HepG2 (cell line): ENCODE results near the gene UTP11. TPM values are rescaled to one million over a fixed set of nuclear protein-coding genes. Genes with fewer than 3 reads are reported as not detected.

Experiments used
- FOXP4 ChIP-seq: sonication (generic); formaldehyde crosslinking; IDR thresholded peaks from 2 replicates; pipeline ENCODE4 v1.4.0; 2020; ENCODE audit warnings: missing genetic modification reagents
- HCFC1 ChIP-seq: fragments of 150-350 bp; IDR thresholded peaks from 2 replicates; pipeline ENCODE4 v1.6.1; 2014; ENCODE audit warnings: low read depth, low read length
- HMGA1 ChIP-seq: sonication (generic); formaldehyde crosslinking; conservative IDR thresholded peaks from 2 replicates; pipeline ENCODE4 v1.4.0; 2020; ENCODE audit warnings: missing genetic modification reagents
- KLF13 ChIP-seq: sonication (generic); formaldehyde crosslinking; IDR thresholded peaks from 2 replicates; pipeline ENCODE4 v1.4.0; 2020; ENCODE audit warnings: mild to moderate bottlenecking, missing genetic modification reagents
- MEIS1 ChIP-seq: sonication (generic); formaldehyde crosslinking; IDR thresholded peaks from 2 replicates; pipeline ENCODE4 v1.9.0; 2021; ENCODE audit warnings: mild to moderate bottlenecking, missing genetic modification reagents, moderate library complexity, borderline replicate concordance
- NR3C1 ChIP-seq: sonication (generic); formaldehyde crosslinking; IDR thresholded peaks from 2 replicates; pipeline ENCODE4 v1.4.0; 2020; ENCODE audit warnings: missing genetic modification reagents
- PAF1 ChIP-seq: IDR thresholded peaks from 2 replicates; pipeline ENCODE4 v1.6.1; 2016; ENCODE audit warnings: missing genetic modification reagents, missing compliant biosample characterization
- PHF20 ChIP-seq: sonication (generic); formaldehyde crosslinking; IDR thresholded peaks from 2 replicates; pipeline ENCODE4 v1.5.0; 2020; ENCODE audit warnings: mild to moderate bottlenecking, missing genetic modification reagents
- RFX5 ChIP-seq: IDR thresholded peaks from 2 replicates; pipeline ENCODE4 v1.6.1; 2011; ENCODE audit warnings: low read depth, low read length, improper control_type of control experiment
- SRF ChIP-seq: IDR thresholded peaks from 2 replicates; pipeline ENCODE4 v1.6.1; 2011; ENCODE audit warnings: mild to moderate bottlenecking, low read depth, low read length, moderate library complexity
- XRCC5 ChIP-seq: fragments of 200-400 bp; formaldehyde crosslinking; optimal IDR thresholded peaks from 2 replicates; pipeline ENCODE3; 2017; ENCODE audit warnings: mild to moderate bottlenecking, low read length
- ZBTB40 ChIP-seq, 2 experiments: fragments of 450-650 bp in 1 of 2; sonication (generic) in 1 of 2; formaldehyde crosslinking in 1 of 2; IDR thresholded peaks; 2 replicates each; pipeline versions ENCODE4 v1.6.1 to v1.8.0; 2016 to 2022; ENCODE audit warnings: antibody characterized with exemption in 1 of 2, mild to moderate bottlenecking in 1 of 2, missing genetic modification reagents in 1 of 2
- ZKSCAN8 ChIP-seq: IDR thresholded peaks from 2 replicates; pipeline ENCODE4 v1.6.1; 2016; ENCODE audit warnings: borderline replicate concordance, missing genetic modification reagents, missing compliant biosample characterization
- ZNF20 ChIP-seq: sonication (generic); formaldehyde crosslinking; IDR thresholded peaks from 2 replicates; pipeline ENCODE4 v1.4.0; 2020; ENCODE audit warnings: mild to moderate bottlenecking, moderate library complexity, missing genetic modification reagents
- ZNF264 ChIP-seq: sonication (generic); formaldehyde crosslinking; IDR thresholded peaks from 2 replicates; pipeline ENCODE4 v1.4.0; 2020; ENCODE audit warnings: missing genetic modification reagents
- ZNF44 ChIP-seq: sonication (generic); formaldehyde crosslinking; IDR thresholded peaks from 2 replicates; pipeline ENCODE4 v1.5.1; 2020; ENCODE audit warnings: mild to moderate bottlenecking, missing genetic modification reagents
- ZNF503 ChIP-seq: sonication (generic); formaldehyde crosslinking; IDR thresholded peaks from 2 replicates; pipeline ENCODE4 v1.4.0; 2020; ENCODE audit warnings: missing genetic modification reagents
- ZNF883 ChIP-seq: sonication (generic); formaldehyde crosslinking; IDR thresholded peaks from 2 replicates; pipeline ENCODE4 v1.5.1; 2020; ENCODE audit warnings: mild to moderate bottlenecking, missing genetic modification reagents; ENCODE audit errors: not compliant biosample characterization
- ZSCAN22 ChIP-seq: sonication (generic); formaldehyde crosslinking; IDR thresholded peaks from 2 replicates; pipeline ENCODE4 v1.4.0; 2020; ENCODE audit warnings: mild to moderate bottlenecking, missing genetic modification reagents
- polyA plus RNA-seq, 8 experiments: library from polyadenylated mRNA; depleted of rRNA in 3 of 8; stranded (reverse) in 7 of 8; unstranded in 1 of 8; fragments of >200 nt; fragmentation: Illumina TruSeq in 4 of 8; extraction: Trizol in 4 of 8; gene quantifications; 2 replicates each; pipeline versions ENCODE4 v1.2.1 to v1.2.3, GENCODE V29; 2011 to 2016; ENCODE audit warnings: low read depth in 4 of 8, missing spikeins in 1 of 8, mixed read lengths in 1 of 8; ENCODE audit not compliant: insufficient read depth in 1 of 8
- total RNA-seq, 5 experiments: library from RNA; depleted of rRNA; stranded (reverse); fragments of >200 nt; fragmentation: Illumina TruSeq; extraction: Trizol; gene quantifications; 2 replicates each; pipeline ENCODE4 v1.2.3, GENCODE V29; 2016; ENCODE audit warnings: low read depth in 1 of 5

Gene UTP11
- total and polyA plus RNA-seq, 2 of the 13 experiments (the other 11 are each of a cell fraction or from before 2014, with no cell fraction given), result 13.5 to 44.8 TPM

- TF ChIP-seq ZBTB40 (IDR thresholded peaks at IDR 0.05) (no peak), ZBTB40 (CRISPR knock-in tag; IDR thresholded peaks at IDR 0.05) (no peak), ZNF44 (CRISPR knock-in tag) (no peak), ZNF264 (CRISPR knock-in tag) (peak; percentile 62; the same call in 1 of the 2 replicates), XRCC5 (no peak), HMGA1 (CRISPR knock-in tag) (no peak), ZNF20 (CRISPR knock-in tag) (no peak), PAF1 (CRISPR knock-in tag) (no peak), MEIS1 (CRISPR knock-in tag) (no peak), ZKSCAN8 (CRISPR knock-in tag) (no peak), ZNF503 (CRISPR knock-in tag) (no peak), FOXP4 (0 out of 2 replicates have a peak, but pooled peaks have one; percentile 30), NR3C1 (CRISPR knock-in tag) (no peak), RFX5 (no peak), PHF20 (no peak; the same call in 1 of the 2 replicates), ZSCAN22 (CRISPR knock-in tag) (no peak), ZNF883 (CRISPR knock-in tag) (no peak), SRF (no peak), HCFC1 (no peak), KLF13 (CRISPR knock-in tag) (no peak)
Measured at GRCh38 chr1:38031513-38031866, 19.0 kb downstream of the UTP11 start (continued).
